Bronchial epithelial cell (primary cell): ENCODE data around the gene TRHDE. TPM values are rescaled to one million over a fixed set of nuclear protein-coding genes. Genes with fewer than 3 reads are reported as not detected.

Experiments used
- DNase-seq: peaks from one replicate; pipeline ENCODE4 v3.0.0-alpha.2; 2010; ENCODE audit warnings: low read depth
- FAIRE-seq: peaks from 2 replicates; lab custom pipeline; 2011; peaks lifted over from hg19 to GRCh38; lab: Jason Lieb, UNC
- H3K27me3 ChIP-seq: 2 replicates; pipeline ENCODE4 v1.5.1; 2011; ENCODE audit warnings: low read length; ENCODE audit not compliant: control insufficient read depth, insufficient read depth
- H3K36me3 ChIP-seq: 2 replicates; pipeline ENCODE4 v1.5.1; 2011; ENCODE audit warnings: low read length; ENCODE audit not compliant: control insufficient read depth, insufficient read depth
- H3K4me3 ChIP-seq: 2 replicates; pipeline ENCODE4 v1.5.1; 2011; ENCODE audit warnings: mild to moderate bottlenecking, low read depth, low read length, control low read depth
- CTCF ChIP-seq: IDR thresholded peaks from 2 replicates; pipeline ENCODE4 v1.5.1; 2011; ENCODE audit warnings: mild to moderate bottlenecking, moderate library complexity, low read length, control low read depth, inconsistent platforms; ENCODE audit not compliant: insufficient read depth, severe bottlenecking
- total RNA-seq: library from RNA; depleted of rRNA; stranded (reverse); fragments of >200 nt; gene quantifications from 2 replicates; pipeline ENCODE4 v1.2.1, GENCODE V29; 2014

Gene TRHDE
- total RNA-seq, 1 donor from 2014 or later, result 0.26 TPM

DNA sequence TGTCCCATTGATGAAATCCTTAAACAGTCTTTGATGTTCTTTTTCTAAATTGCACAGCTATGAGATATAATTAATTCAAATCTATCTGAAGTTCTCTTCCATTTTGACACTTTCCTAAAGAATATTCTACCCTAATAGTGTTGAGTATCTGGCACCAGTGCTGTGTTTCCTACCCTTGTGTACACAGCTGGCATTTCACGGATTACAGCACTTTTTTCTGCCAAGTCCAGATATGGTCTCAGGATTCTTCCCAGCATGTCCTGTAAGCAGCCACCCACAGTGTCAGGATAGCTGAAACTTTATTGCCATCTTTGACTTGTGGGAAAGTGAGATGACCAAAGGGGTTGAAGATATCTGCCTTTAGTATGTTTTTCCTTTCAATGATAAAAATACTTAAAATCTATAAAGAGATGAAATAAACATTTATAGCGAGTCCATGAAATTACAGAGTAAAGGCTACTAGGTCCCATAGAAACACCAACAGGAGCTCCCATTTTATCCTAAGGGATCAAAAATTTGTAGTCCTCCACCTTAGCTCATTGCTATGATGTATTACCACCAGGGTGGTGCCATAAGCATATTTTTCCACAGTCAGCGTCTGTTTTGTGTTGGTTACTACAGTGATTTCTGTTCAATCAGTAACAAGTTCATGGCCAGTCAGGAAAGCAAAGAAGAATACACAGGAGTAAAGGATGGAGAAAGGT, 96.7 kb downstream of the TRHDE start:
- Histone ChIP-seq H3K36me3 (no peaks in the 10 kb centered on the region), H3K4me3 (no peak overlapping the region), H3K27me3 (no peaks in the 10 kb centered on the region)
- no peak for DNase-seq
- no peak for FAIRE-seq
- no peak for TF ChIP-seq CTCF

DNA sequence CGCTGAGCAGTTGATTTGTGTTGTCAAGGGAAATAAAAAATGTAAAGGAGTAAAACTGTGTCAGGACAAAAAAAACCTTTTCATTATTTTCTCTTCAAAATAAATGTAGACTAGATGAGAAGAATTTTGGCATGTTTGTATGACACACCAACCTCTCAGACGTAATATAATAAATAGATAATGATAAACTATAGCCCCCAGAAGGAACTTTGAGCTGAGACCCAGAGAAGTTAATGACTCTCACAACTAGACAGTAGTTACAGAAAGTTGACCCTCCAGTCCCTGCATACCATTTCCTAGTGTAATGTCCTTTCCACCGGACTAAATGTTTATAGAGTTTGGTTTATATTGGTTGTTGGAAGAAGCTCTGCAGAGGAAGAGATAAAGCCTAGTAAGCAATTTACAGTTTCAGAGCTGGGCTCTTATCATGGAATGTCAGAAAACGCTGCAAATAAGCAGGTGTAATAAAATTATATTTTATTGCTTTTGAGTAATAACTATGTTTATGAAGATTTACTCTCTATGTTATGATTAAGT, 97.3 kb downstream of the TRHDE start:
- DNase-seq, result no peak
- no peak for FAIRE-seq
- Histone ChIP-seq H3K27me3 (no peaks in the 10 kb centered on the region), H3K4me3 (no peak overlapping the region), H3K36me3 (no peaks in the 10 kb centered on the region)
- TF ChIP-seq CTCF, result no peak

- DNase-seq, result no peak
- Histone ChIP-seq H3K4me3 (no peak overlapping the region), H3K36me3 (no peaks in the 10 kb centered on the region), H3K27me3 (no peaks in the 10 kb centered on the region)
- no peak for TF ChIP-seq CTCF
- no peak for FAIRE-seq
Observed at GRCh38 chr12:72380441-72380840, 108.3 kb downstream of the TRHDE start.

- no peak for FAIRE-seq
- no peak for DNase-seq
- Histone ChIP-seq H3K36me3 (no peaks in the 10 kb centered on the region), H3K4me3 (no peak overlapping the region), H3K27me3 (no peaks in the 10 kb centered on the region)
- TF ChIP-seq CTCF, result no peak
Observed at GRCh38 chr12:72388322-72388721, 116.2 kb downstream of the TRHDE start.

GRCh38 chr12:72390146-72390545, 118.0 kb downstream of the TRHDE start:
- FAIRE-seq, result no peak
- Histone ChIP-seq H3K36me3 (no peaks in the 10 kb centered on the region), H3K27me3 (no peaks in the 10 kb centered on the region), H3K4me3 (no peak overlapping the region)
- TF ChIP-seq CTCF, result no peak
- no peak for DNase-seq
